HG02870 (cell line): ENCODE measurements around the gene TET2.

Experiments used
- ATAC-seq: cut with Tn5 transposase; IDR thresholded peaks from one replicate; pipeline ENCODE4 v1.9.1; 2021; ENCODE audit warnings: mild to moderate bottlenecking, moderate library complexity; ENCODE audit not compliant: unreplicated experiment

Gene TET2

GRCh38 chr4:105230287-105230686 is 83.6 kb downstream of the TET2 start:
- no peak for ATAC-seq

DNA sequence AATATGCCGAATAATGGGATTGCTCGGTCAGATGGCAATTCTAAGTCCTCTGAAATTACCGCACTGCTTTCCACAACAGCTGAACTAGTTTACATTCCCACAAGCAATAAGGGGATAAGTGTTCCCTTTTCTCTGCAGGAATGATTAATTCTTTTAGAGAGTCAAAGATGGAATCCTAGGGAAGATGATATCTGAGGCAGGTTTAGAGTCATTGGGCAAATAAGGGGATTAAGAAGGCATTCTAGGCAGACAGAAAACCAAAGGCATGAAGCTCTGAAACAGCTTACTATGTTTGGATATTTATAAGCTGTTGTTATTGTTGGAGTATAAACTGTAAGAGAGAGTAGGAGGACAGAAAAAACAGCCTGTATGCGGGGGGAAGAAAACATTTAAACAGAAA is 85.7 kb downstream of the TET2 start:
- ATAC-seq = no peak

- no peak for ATAC-seq
These were observed 87.9 kb downstream of the TET2 start for GRCh38 chr4:105234582-105234981.

DNA sequence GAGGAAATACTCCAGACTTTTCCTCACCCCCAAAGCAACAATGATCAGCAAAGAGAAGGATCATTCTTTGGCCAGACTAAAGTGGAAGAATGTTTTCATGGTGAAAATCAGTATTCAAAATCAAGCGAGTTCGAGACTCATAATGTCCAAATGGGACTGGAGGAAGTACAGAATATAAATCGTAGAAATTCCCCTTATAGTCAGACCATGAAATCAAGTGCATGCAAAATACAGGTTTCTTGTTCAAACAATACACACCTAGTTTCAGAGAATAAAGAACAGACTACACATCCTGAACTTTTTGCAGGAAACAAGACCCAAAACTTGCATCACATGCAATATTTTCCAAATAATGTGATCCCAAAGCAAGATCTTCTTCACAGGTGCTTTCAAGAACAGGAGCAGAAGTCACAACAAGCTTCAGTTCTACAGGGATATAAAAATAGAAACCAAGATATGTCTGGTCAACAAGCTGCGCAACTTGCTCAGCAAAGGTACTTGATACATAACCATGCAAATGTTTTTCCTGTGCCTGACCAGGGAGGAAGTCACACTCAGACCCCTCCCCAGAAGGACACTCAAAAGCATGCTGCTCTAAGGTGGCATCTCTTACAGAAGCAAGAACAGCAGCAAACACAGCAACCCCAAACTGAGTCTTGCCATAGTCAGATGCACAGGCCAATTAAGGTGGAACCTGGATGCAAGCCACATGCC is 89.7 kb downstream of the TET2 start:
- peak; percentile 69 for ATAC-seq

- peak; percentile 60 for ATAC-seq
These were observed 90.2 kb downstream of the TET2 start for GRCh38 chr4:105236916-105237311.

GRCh38 chr4:105240037-105240436 is 93.4 kb downstream of the TET2 start:
- ATAC-seq = no peak

DNA sequence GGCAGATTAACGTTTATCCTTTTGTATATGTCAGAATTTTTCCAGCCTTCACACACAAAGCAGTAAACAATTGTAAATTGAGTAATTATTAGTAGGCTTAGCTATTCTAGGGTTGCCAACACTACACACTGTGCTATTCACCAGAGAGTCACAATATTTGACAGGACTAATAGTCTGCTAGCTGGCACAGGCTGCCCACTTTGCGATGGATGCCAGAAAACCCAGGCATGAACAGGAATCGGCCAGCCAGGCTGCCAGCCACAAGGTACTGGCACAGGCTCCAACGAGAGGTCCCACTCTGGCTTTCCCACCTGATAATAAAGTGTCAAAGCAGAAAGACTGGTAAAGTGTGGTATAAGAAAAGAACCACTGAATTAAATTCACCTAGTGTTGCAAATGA is 94.8 kb downstream of the TET2 start:
- no peak for ATAC-seq

DNA sequence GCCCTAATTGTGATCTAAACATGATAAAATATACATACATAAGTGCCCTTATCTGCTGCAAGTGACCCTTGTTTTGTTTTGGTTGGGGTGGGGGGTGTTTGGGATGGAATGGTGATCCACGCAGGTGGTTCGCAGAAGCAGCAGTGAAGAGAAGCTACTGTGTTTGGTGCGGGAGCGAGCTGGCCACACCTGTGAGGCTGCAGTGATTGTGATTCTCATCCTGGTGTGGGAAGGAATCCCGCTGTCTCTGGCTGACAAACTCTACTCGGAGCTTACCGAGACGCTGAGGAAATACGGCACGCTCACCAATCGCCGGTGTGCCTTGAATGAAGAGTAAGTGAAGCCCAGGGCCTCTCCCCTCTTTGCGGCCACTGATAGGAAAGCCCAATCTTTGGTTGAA is 96.8 kb downstream of the TET2 start:
- no peak for ATAC-seq

- ATAC-seq = no peak
These were observed 100.0 kb downstream of the TET2 start for GRCh38 chr4:105246712-105247111.

DNA sequence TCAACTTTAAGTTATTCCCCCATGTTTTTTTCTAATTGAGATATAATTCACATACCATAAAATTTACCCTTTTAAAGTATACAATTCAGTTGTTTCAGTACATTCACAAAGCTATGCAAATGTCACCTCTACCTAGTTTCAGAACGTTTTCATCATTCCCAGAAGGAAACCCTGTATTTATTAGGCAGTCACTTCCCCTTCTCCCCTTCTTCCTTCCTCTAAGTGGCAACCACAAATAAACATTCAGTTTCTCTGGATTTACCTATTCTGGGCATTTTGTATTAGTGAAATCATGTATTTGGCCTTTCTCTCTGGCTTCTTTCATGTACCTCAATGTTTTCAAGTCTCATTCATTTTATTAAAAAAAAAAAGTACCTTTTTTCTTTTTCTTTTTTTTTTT is 101.9 kb downstream of the TET2 start:
- ATAC-seq = no peak

DNA sequence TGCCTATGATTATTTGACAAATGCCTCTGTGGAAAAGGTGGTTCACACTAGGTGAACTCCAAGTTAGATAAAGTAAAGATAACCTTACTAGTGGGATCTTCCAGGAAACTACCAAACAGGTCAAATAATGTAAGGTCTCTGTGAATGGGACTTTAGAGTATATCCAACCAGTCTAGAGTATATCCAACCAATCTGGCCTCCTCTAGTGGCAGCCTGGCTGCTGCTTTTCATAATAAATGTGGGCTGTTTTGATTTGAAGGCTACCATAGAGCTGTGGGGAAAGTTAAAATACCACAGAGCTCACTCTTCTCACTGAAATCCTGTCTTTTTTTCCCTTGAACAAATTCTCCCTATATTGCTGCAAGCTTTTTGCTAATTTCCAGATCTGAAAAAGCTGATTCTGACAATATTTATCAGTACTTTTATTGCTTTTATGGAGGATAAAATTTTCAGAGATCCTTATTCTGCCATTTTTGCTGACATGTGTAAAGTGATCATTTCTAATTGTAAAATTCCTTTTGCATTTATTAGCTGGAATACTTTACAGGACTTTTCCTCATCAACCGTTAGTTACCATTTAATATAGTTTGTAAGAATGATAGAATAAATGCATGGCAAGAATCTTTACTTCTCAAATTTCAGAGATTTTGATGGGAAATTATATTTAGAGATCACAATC is 111.3 kb downstream of the TET2 start:
- ATAC-seq = no peak

DNA sequence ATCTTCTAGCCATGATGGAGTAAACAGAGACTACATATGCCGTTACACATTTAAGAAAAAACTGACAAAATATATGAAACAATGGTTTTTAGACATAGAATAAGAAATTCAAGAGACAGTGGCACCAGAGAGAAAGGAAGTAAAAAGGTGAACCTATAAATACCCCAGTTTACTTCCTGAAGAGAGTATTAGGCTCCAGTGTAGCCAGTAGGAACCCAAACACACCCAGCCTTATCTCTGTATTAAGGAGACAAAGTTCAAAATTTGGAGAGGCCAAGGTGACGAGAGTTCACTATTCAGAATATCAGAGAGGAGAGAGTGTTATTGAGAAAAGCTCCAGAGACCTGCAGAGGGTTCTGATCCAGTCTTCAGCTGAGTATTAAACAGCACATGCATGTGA is 119.0 kb downstream of the TET2 start:
- ATAC-seq = no peak

DNA sequence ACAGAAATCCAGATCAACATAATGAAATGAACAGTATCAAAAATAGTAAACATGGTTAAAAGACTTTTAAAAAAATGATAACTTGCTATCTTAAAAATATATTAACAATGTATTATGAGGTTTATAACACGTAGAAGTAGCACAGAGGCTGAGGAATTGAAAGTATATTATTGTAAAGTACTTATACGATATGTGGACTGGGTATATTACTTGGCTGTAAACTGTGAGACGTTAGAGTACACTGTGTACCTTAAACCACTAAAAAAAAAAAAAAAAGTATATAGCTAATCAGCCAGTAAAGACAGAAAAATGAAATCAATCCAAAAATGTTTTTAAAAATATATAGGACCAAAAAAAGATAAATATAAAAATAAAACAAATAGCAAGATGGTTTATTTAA is 120.6 kb downstream of the TET2 start:
- no peak for ATAC-seq

DNA sequence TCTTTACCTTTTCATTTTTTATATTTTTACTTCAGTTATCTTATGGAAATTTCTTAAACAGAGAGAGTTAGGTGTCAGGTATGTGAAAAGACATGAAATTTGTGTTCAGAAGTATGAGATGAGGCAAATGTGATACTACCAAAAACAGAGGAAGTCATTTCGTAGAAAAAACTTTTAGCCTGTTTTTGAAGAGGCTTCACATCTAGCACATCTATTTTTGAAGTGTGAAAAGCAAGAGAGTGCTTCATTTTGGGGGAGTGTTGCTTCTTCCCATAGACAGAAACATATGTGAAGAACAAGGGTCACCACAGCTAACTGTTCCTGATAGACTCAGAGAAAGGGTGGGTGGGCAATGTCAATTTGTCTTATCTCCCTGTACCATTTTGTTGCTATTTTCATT is 125.3 kb downstream of the TET2 start:
- ATAC-seq = no peak

- ATAC-seq = no peak
These were observed 126.6 kb downstream of the TET2 start for GRCh38 chr4:105273230-105273629.

DNA sequence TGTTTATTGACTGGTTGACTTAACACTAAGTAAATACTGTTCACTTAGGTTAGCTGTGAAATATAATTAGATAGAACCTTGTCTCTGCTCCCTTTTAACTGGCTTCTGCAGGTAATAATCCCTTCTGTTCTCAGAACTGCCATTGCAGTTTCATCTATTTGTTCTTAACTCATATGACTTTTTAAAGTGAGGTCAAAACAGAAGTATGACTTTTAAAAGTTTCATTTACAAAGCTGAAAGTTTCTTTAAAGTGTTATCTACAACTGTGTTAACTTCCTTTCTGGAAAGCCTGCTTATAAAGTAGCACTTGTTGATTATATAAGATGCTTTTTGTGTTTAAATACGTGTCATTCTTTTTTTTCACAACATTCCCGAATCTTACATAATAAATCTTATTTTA is 127.4 kb downstream of the TET2 start:
- ATAC-seq = no peak

GRCh38 chr4:105274504-105274903 is 127.8 kb downstream of the TET2 start:
- no peak for ATAC-seq

GRCh38 chr4:105276361-105277104 is 129.9 kb downstream of the TET2 start:
- ATAC-seq = no peak

- ATAC-seq = no peak
These were observed 131.0 kb downstream of the TET2 start for GRCh38 chr4:105277702-105278101.

- no peak for ATAC-seq
These were observed 132.6 kb downstream of the TET2 start for GRCh38 chr4:105279314-105279713.

GRCh38 chr4:105280338-105281123 is 133.9 kb downstream of the TET2 start:
- no peak for ATAC-seq
